Measurements from ENCODE around the gene RELN.
"Not testable (repeated sequence)": the region's sequence is repeated elsewhere in the genome, so short reads cannot be mapped to it uniquely, and the experiment has no call there.

- not testable (repeated sequence) for TF ChIP-seq CTCF, POLR2A (IDR thresholded peaks at IDR 0.05)
These were observed 173.5 kb downstream of the RELN start for GRCh38 chr7:103815972-103816371.

Data from thyroid gland (tissue), 4 donors.